Adrenal gland (tissue), 12 donors: Measurements from ENCODE around the gene UNC13D. TPM values are rescaled to one million over a fixed set of nuclear protein-coding genes. Genes with fewer than 3 reads are reported as not detected.

Experiments
- DNase-seq, 7 donors: peaks; one replicate each; pipeline ENCODE4 v3.0.0-alpha.2; 2019 to 2020
- H3K27ac ChIP-seq, 5 donors: fragments of 200-600 bp; sonication (generic) in 4 of 5; 1 replicate in 3 of 5; 2 replicates in 2 of 5; pipeline versions ENCODE4 v1.5.1 to v1.8.0; 2016 to 2020; ENCODE audit warnings: mild to moderate bottlenecking in 1 of 5
- H3K27me3 ChIP-seq: fragments of 200-600 bp; 2 replicates; pipeline ENCODE4 v1.8.0; 2021
- H3K36me3 ChIP-seq, 2 donors: fragments of 200-600 bp; replicated peaks in 1 of 2; 1 replicate in 1 of 2; 2 replicates in 1 of 2; pipeline versions ENCODE4 v1.5.1 to v1.8.0; 2018 to 2022
- H3K4me1 ChIP-seq, 2 donors: fragments of 200-600 bp; replicated peaks in 1 of 2; 1 replicate in 1 of 2; 2 replicates in 1 of 2; pipeline versions ENCODE4 v1.5.1 to v1.8.0; 2018 to 2021
- H3K4me3 ChIP-seq, 4 donors: fragments of 200-600 bp; sonication (generic) in 3 of 4; one replicate each; pipeline ENCODE4 v1.5.1; 2016 to 2018
- H3K9me3 ChIP-seq, 3 donors: fragments of 200-600 bp; sonication (generic) in 1 of 3; replicated peaks in 1 of 3; 1 replicate in 2 of 3; 2 replicates in 1 of 3; pipeline versions ENCODE4 v1.5.1 to v1.8.0; 2016 to 2021
- CTCF ChIP-seq, 6 experiments: fragments of 450-650 bp in 4 of 6; fragments of 200-600 bp in 2 of 6; sonication (generic) in 1 of 6; IDR thresholded peaks; 1 replicate in 5 of 6; 2 replicates in 1 of 6; pipeline versions ENCODE4 v1.5.1 to v1.8.0; 2016 to 2021; ENCODE audit warnings: antibody characterized with exemption in 6 of 6, mild to moderate bottlenecking in 2 of 6, moderate library complexity in 1 of 6
- POLR2A ChIP-seq, 2 donors: fragments of 450-650 bp; IDR thresholded peaks; one replicate each; pipeline ENCODE4 v1.6.1; 2017; ENCODE audit warnings: antibody characterized with exemption in 2 of 2, mild to moderate bottlenecking in 2 of 2, moderate library complexity in 1 of 2
- WGBS, 4 donors: extraction: QIAGEN DNeasy Blood & Tissue Kit in 2 of 4; methylation state at CpG; one replicate each; pipeline versions ENCODE4 v1.1.5 to v1.1.7; 2013 to 2017; 5-methylcytosine and 5-hydroxymethylcytosine counted together
- intact Hi-C, 2 donors: fragments of 100-400 bp; cut with DNase I; formaldehyde crosslinking; loops; one replicate each; pipeline versions ENCODE4 v1.14.1 to v1.15.0; 2022 to 2023
- polyA plus RNA-seq, 3 donors: library from polyadenylated mRNA; stranded (reverse); fragments of 200-250 nt in 2 of 3; fragments of 350-450 nt in 1 of 3; fragmentation: Illumina TruSeq in 1 of 3; extraction: RNeasy Lipid Tissue Mini Kit (QIAGEN cat#74804) in 1 of 3; gene quantifications; one replicate each; pipeline ENCODE4 v1.2.3, GENCODE V29; 2013 to 2014
- total RNA-seq, 9 donors: library from RNA; depleted of rRNA in 4 of 9; stranded (reverse); fragments of >200 nt in 4 of 9; fragments of 120-200 nt in 1 of 9; fragmentation: NEBNext Ultra II Directional in 1 of 9; extraction: Animal tissue kit (Norgen Biotek cat#: 25700) in 1 of 9; gene quantifications; one replicate each; pipeline versions ENCODE4 v1.1.0 to v1.2.4, GENCODE V29; 2013 to 2023
- donor health status: healthy with polysubstance abuse.
- donor health status: Bipolar disorder and iron deficiency.
- donor health status: DM: yes; HTN: yes; CAD: no.
- donor health status: DM: no; HTN: no; CAD: no.
- donor health status: DM: no; HTN: no; CAD: no.
- donor health status: DM: yes; HTN: yes; CAD: no.

Gene UNC13D
- total and polyA plus RNA-seq, 12 donors: 3.0 to 47.5 (median 13.8) TPM

GRCh38 chr17:75826561-75827307 is 17.5 kb downstream of the UNC13D start:
- Histone ChIP-seq H3K27me3 (no peaks in the 10 kb centered on the region), H3K27ac (peak overlapping the region in 4 of 5 donors; percentile 45 to 84 (median 64)), H3K4me1 (peaks cover 13 to 17% of the 10 kb centered on the region in 2 donors), H3K36me3 (peaks cover 0 to 38% of the 10 kb centered on the region in 2 donors), H3K4me3 (no peak overlapping the region), H3K9me3 (no peaks in the 10 kb centered on the region)
- no peak for TF ChIP-seq CTCF (IDR thresholded peaks at IDR 0.05)
- no peak for TF ChIP-seq POLR2A (IDR thresholded peaks at IDR 0.05)
- 68 to 77% (median 72%) methylated on average over 10 to 14 of the region's 14 CpGs for WGBS, 4 donors
- intact Hi-C loops: loop anchor here in 1 of 2 donors (5.0 to 10.0 kb wide), 2 partner anchors 34 to 62 kb away; partner anchors contain the start of gene GALK1
- DNase-seq: no peak

- peaks cover 13 to 17% of the 10 kb centered on the region in 2 donors for H3K4me1 ChIP-seq
- H3K36me3 ChIP-seq: peaks cover 0 to 45% of the 10 kb centered on the region in 2 donors
- no peak for DNase-seq
- no peaks in the 10 kb centered on the region for H3K9me3 ChIP-seq
- TF ChIP-seq POLR2A (IDR thresholded peaks at IDR 0.05): no peak
- TF ChIP-seq CTCF (IDR thresholded peaks at IDR 0.05): no peak
- H3K4me3 ChIP-seq: no peak overlapping the region
- no peaks in the 10 kb centered on the region for H3K27me3 ChIP-seq
- 79 to 92% (median 85%) methylated on average over 8 to 12 of the region's 12 CpGs for WGBS, 4 donors
- intact Hi-C loops: loop anchor here in 1 of 2 donors (5.0 to 10.0 kb wide), 2 partner anchors 34 to 61 kb away; partner anchors contain the start of gene GALK1
- H3K27ac ChIP-seq: peak overlapping the region in 2 of 5 donors; percentile 49 to 70
Measured at GRCh38 chr17:75825748-75826370, 18.3 kb downstream of the UNC13D start.

- Histone ChIP-seq H3K4me1 (peaks cover 13 to 17% of the 10 kb centered on the region in 2 donors), H3K9me3 (no peaks in the 10 kb centered on the region), H3K36me3 (peaks cover 0 to 47% of the 10 kb centered on the region in 2 donors), H3K27me3 (no peaks in the 10 kb centered on the region), H3K4me3 (no peak overlapping the region), H3K27ac (peak overlapping the region in 2 of 5 donors; percentile 49 to 70)
- no peak for DNase-seq
- intact Hi-C loops: loop anchor here in 1 of 2 donors (5.0 to 10.0 kb wide), 2 partner anchors 33 to 60 kb away; partner anchors contain the start of gene GALK1
- 86 to 94% (median 88%) methylated on average over 11 to 13 of the region's 13 CpGs; no CpG with 5 or more reads in 1 of the 4 donors for WGBS, 4 donors
- TF ChIP-seq POLR2A (IDR thresholded peaks at IDR 0.05) (no peak), CTCF (IDR thresholded peaks at IDR 0.05) (no peak)
Measured at GRCh38 chr17:75825149-75825552, 19.1 kb downstream of the UNC13D start.

GRCh38 chr17:75824666-75825065 is 19.5 kb downstream of the UNC13D start:
- intact Hi-C loops: loop anchor here in 1 of 2 donors (5.0 to 10.0 kb wide), 2 partner anchors 32 to 60 kb away; partner anchors contain the start of gene GALK1
- Histone ChIP-seq H3K27me3 (no peaks in the 10 kb centered on the region), H3K4me1 (peaks cover 13 to 17% of the 10 kb centered on the region in 2 donors), H3K36me3 (peaks cover 0 to 52% of the 10 kb centered on the region in 2 donors), H3K9me3 (no peaks in the 10 kb centered on the region), H3K4me3 (no peak overlapping the region), H3K27ac (peak overlapping the region in 2 of 5 donors; percentile 49 to 70)
- no peak for DNase-seq
- TF ChIP-seq POLR2A (IDR thresholded peaks at IDR 0.05): no peak
- TF ChIP-seq CTCF (IDR thresholded peaks at IDR 0.05): no peak
- WGBS, 4 donors: 44 to 67% (median 57%) methylated on average over 1 to 2 of the region's 2 CpGs
